LHCN-M2 (cell line): ENCODE measurements around the gene MED14. TPM values are rescaled to one million over a fixed set of nuclear protein-coding genes. Genes with fewer than 3 reads are reported as not detected.
"Not testable (repeated sequence)": the region's sequence is repeated elsewhere in the genome, so short reads cannot be mapped to it uniquely, and the experiment has no call there.

ENCODE experiments used
- DNase-seq: peaks from one replicate; pipeline ENCODE4 v3.0.0-alpha.2; 2012; ENCODE audit warnings: low read depth
- polyA plus RNA-seq: library from polyadenylated mRNA; unstranded; fragments of >200 nt; gene quantifications from one replicate; pipeline ENCODE4 v1.2.1, GENCODE V29; 2012; ENCODE audit warnings: missing spikeins
- total RNA-seq: library from RNA; depleted of rRNA; stranded (reverse); fragments of >200 nt; gene quantifications from 2 replicates; pipeline ENCODE4 v1.2.3, GENCODE V29; 2014; rRNA removed

The MED14 gene
- total RNA-seq, result 17.0 and 18.9 TPM in 2 replicates
- 12.5 TPM for polyA plus RNA-seq

DNA sequence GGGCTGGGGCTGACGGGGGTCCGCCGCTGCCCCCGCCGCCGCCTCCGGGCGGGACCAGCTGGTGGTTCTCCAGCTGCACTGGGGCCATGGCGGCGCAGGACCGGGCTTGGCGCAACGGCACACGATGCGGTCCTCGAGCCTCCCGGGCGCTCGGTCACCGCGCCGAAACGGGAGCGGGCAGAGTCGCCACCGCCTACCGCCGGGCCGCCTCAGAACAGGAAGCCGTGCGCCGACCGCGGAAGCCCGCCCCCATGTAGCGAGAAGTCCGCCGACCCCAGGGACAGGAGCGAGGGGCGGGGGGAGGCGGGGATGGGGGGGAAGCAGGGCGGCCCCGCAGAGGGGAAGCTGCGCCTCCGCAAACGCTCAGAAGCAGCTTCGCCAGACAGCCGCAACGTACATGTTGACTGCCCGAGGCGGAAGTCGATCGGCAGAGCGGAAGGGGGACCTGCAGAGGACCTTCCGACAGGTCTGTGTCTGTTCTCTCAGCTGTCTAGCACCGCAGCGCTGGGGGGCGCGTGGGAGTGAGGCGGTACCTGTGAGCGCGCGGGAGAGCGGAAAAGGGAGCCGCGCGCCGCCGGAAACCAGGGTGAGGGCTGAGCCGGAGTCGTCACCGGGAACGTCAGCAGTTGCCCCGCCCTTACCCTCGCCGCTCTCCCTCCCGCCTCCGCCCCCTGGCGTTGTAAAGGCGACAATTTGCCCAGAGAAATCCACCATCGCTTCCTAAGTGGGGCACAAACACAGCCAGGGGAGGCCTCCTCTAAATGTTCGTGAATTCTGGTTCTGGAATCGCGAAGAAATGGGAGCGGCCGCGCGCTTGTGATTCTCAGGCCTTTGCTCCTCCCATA is at the start of gene MED14:
Gene MED14, minus strand, starts transcription at position 218 of the 845 bp plus-strand sequence. Its CDS starts 130 bp downstream, at position 88.
- DNase-seq, result peak; percentile 80

DNA sequence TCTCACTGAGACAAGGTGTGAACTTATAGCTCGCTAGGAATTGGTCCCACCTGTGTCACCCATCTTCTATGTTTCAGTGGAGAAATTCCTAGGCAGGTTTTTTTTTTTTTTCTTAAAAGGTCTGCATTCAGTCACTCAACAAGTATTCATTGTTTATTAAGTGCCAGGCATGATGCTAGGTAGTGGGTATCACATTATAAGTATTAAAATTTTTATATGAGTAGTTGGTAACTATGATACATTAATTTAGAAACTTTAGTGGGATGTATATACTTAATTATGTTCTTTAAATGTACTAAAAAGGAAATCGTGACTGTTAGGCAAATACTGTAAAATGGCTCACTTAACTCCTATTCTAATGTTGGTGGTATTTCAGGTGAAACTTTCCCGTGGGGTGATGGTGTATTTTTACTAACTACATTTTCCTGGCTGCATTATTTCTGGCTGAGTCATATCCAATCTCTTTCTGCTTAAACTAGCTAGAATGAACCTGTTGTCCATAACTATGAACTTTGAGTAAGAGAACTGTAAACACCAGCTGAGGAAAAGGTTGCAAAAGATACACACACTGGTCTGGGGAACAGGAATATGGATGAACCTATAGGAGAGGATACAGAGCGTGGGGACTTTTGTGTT is 49.3 kb upstream of the MED14 start:
- no peak for DNase-seq

DNA sequence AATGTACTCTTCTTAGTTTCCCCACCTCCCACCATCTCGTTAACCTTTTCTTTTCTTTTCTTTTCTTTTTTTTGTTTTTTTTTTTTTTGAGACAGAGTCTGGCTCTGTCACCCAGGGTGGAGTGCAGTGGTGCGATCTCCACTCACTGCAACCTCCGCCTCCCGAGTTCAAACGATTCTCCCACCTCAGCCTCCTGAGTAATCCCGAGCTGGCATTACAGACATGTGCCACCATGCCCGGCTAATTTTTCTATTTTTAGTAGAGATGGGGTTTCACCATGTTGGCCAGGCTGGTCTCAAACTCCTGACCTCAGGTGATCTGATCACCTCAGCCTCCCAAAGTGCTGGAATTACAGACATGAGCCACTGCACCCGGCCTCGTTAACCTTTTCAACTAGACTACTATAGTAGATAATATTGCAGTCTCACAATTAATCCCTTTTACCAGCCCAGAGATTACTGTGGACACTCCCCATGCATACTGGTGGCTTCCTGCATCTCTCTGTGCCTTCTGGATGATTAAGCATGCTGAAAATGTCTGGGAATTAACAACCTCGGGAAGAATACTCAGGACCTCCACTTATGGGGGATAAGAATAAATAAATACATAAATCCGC is 47.4 kb upstream of the MED14 start:
- DNase-seq, result not testable (repeated sequence)

DNA sequence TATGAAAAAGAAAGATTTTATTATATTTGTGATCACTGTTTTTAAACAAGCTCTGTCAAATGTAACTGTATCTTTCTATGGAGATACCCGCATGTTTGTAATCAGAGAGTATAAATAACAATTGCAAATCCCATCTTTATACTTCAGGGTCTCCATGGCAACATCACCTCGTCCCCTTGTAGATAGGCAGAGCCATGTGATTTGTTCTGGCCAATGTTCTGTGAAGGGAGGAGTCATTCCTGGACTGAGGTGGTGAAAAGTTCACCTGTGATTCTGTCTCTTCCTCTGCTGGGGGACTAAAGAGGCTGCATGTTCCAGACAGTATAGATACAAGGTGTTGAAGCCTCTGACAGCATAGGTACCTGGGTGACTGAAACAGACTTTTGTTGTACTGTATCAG is 45.6 kb upstream of the MED14 start:
- DNase-seq, result no peak

DNA sequence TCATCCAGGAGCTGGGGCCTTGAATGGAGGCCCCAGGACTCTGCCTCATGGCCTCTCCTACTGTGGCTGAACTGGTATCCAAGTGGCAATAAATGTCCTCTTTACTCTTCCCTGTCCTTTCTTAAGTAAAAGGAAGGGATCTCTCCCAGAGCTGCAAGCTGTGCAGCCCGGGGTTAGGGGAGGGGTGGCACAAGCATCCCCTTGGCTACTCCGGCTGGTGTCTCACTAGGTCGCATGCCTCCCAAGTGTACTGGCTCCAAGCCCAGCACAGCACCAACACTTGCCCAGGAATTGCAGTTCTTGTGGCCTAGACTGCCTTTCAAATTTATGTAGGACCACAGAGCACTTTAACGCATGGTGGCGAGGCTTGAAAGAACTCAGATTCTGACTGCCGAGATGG is 44.7 kb upstream of the MED14 start:
- no peak for DNase-seq

DNA sequence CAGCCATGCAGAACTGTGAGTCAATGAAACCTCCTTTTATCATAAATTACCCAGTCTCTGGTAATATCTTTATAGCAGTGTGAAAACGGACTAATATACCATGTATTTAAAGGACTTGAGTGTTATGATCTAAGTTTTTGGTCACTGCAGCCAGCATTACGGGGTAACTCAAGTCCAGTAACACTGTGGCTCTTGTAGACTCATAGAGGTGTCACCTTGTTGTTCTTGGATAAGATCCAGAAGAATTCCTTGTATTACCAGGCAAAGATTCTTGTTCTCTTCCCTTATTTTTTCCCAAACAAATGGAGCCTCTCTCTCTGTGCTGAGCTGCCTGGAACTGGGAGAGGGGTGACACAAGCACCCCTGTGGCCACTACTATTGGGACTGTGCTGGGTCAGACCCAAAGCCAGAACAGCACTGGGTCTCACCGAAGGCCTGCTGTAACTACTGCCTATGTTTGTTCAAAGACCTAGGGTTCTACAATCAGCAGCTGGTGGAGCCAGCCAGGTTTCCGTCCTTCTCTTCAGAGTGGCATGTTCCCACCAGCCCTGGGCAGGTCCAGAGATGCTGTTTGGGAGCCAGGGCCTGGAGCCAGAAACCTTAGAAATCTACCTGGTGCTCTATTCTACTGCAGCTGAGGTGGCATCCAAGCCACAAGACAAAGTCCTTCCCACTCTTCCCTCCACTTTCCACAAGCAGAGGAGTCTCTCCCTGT is 43.7 kb upstream of the MED14 start:
- peak; percentile 70 for DNase-seq

DNA sequence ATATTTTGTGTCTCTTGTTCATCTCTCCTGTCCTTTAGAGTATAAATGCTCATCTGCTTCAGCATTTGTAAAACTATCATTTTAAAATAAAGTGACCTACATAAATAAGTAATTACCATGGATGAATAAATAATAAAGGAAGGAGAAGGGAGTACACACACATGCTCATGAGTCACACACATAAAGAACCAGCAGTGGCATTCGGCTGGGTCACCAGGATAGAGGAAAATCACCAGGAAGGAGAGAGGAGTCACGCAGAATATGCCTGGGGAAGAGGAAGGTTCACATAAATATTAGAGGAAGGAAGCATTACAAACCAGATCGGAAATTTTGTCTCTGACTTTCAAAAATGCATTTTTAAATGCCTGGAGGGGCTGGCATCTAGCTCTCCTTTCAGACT is 38.5 kb upstream of the MED14 start:
- DNase-seq, result peak; percentile 61

DNA sequence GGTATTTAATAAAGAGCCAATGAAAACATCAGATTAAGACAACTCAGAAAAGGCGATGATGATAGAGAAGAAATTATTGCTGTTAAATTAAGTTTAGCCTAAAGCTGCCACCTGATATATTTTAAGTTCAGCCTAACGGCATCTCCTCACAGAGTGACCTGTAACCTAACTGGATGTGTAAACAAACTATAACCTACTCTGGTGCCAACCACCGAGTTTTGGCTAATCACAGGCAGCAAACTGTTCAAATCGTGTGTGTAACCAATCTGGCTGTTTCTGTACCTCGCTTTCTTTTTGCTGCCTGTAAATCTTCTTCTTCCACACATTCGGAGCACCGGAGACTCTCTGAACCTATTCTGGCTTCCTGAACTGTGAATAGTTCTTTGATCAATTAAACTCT is 37.8 kb upstream of the MED14 start:
- no peak for DNase-seq

DNA sequence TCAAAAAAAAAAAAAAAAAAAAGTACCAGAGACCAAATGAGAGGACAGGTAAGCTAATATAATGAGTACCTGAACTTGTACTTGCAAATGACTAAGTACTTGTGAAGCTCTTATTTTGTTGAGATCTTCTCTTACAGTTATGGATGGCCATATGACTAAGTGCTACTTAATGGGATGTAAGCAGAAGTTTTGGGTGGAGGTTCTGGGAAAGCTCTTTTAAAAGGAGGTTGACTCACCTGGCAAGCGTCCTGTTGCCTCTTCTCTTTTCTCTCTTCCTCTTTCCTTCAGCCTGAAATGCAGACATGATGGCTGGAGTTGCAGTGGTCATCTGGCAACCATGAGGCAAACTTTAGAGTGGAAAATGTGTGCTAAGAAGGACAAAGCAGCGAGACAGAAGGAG is 36.9 kb upstream of the MED14 start:
- DNase-seq, result no peak

DNA sequence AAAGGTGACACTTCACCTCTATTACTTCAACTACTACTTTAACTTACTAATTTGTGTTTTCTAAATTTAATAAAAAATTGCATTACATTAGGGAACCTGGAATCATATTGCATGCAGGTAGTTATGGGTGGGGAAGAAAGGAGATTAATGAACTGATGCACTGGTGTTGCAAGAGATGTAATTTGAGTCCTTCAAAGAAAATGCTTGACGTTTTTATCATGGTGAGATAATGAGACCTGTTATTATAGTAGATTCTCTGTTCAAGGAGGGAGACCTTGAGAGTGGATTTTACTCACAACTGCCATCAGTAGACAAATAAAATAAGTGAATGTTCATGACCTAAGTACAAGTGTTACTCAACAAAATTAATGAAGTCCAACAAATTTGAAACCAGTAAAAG is 26.4 kb upstream of the MED14 start:
- DNase-seq, result no peak

DNA sequence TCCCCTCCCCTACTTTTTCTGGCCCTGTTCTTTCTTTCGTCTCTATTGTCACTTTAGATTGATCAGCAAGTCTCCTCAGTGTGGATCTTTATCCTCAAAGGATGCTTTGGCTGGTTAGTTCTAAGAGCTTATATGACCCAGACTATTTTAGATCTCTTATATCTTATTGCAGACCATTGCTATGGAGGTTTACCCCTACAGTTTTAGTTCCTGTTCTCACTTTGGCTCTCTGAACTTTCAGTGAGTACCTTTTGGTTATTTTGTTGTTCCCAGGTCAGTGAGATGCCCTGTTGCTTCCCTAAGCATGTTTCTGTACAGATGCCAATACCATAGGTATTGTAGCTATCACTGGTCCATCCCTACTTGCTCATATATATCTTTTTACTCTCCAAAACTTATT is 24.0 kb upstream of the MED14 start:
- DNase-seq, result no peak

DNA sequence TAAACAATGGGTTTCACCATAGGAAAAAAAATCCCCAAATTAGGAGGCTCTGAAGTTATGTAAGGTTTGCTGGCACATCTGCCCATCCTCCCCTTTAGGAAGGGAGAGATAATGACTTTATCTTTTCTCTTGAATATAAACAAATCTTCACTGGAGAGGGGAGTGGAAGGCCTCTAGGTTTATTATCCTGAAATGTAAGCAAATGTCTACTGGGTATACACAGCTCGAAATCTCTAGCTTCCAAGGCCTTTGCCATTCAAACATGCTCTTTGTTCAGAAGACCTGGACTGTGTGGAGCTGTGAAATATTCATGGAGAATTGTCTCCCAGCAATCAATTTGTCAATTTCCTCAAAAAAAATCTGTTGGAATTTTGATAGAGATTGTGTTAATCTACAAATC is 21.7 kb upstream of the MED14 start:
- DNase-seq, result no peak

DNA sequence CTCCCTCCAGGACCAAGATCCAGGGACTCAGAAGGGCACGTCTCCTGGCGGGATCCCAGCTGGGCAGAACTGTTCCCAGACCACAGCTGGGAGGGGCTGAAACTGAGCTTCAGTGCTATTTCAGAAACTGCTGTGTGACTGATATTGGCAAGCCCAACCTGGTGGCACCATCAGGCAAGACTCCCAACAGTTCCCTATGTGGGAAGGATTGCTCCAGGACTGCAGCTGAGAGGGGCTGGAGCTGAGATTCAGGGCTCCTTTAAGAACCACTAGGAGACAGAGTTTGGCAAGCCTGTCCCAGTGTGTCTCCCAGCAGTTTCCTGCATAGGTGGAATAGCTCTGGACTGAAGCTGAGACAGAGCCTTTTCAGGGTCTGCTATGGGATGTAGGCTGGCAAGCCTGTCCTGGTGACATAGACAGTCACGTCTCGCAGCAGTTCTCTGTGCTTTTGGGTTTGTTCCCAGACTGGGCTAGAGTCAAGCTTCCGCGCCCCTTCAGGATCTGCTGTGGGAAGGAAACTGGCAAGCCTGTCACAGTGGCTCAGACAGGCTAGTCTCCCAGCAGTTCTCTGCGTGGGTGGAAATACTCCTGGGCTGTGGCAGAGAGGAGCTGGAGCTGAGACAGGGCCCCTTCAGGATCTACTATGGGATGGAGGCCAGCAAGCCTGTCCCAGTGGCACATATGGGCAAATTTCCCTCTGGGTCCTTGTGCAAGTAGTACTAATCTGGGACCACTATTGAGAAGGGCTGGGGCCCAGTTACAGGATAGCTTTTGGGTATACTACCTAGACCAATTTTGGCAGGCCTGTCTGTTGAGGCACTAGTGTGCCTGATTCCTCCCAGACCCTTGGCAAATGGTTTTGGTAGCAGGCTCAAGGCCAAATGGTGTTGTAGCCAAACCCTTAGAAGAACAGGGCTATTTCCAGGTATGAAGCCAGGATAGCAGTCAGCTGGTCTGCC is 20.2 kb upstream of the MED14 start:
- peak; percentile 15 for DNase-seq

DNA sequence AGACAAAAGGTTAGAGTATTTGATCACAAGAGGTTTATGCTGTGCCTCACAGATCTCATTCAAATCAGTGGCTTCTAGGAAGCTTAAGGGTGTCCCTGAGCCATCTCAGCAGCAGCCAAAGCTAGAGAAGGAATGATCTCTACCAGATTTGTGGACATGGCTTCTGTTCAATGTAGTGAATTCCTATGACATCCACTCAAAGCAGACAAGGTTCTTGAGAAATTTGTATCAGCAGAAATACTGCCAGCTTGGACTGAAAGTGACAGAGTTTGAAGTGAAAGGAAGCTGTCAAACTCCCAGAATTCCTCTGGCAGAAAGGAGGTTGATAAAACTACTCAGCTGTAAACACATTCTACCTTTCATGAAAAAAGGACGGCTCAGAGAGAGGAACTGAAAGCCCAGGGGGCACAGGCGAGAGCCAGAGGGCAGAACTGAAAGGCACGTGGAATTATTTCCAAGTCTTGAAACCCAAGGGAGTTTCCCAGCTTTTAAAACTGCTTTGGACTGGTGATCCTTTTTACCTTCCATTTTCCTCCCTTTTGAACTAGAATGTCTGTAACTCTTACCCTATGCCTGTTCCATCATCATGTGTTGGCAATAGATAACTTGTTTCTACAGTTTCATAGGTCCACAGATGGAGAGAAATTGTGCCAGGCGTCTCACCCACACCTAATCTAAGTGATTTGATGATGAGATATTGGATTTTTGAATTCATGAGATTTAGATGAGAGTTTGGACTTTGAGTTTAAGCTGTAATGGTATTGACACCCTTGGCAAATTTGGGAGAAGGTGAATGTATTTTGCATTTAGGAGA is 14.5 kb upstream of the MED14 start:
- DNase-seq, result no peak

DNA sequence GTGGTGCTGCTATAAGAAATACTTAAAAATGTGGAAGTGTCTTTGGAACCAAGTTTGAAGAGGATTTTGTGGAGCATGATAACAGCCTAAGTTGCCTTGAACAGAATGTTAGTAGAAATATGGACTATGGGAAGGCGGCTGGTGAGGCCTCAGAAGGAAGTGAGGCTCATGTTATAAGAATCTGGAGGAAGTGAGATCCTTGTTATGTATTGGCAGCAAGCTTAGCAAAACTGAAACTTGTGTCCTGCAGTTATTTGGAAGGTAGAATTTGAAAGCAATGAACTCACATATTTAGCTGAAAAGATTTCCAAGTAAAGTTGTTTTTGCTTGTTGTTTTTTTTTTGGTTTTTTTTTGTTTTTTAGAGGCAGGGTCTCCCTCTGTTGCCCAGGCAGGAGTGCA is 13.6 kb upstream of the MED14 start:
- no peak for DNase-seq

DNA sequence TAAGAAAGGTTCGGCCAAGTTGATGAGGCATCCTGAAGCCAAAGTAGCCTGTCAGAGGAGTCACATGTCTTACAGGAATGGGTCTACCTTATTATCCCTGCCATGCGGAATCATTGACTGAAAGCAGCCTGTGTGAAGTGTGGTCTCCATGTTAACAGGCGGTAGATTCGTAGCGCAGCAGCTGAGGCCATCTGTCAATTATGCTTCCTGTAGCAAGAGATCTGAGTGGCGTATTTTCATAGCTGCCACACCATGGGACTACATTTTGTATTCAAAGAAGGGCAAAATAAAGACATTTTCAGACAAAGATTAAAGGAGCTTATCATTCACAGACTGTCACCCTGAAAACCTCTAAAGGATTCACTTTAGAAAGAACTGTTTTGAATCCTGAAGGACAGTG is 11.2 kb upstream of the MED14 start:
- no peak for DNase-seq

DNA sequence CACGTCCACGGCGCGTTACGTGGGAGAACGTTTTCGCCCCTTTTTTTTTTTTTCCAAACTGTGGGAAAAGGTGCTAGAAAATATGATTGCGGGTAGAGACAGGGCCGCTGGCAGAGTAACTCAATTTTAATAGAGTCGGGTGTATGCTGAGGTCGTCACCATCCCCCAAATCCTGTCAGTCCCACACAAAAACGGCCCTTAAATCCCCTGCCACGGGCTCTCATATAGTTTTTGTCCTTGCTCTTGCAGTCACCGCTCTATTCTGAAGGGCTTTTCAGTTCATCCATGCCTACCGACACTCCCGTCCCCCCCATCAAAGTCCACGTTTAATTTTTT is 796 bp upstream of the MED14 start:
- DNase-seq, result no peak

DNA sequence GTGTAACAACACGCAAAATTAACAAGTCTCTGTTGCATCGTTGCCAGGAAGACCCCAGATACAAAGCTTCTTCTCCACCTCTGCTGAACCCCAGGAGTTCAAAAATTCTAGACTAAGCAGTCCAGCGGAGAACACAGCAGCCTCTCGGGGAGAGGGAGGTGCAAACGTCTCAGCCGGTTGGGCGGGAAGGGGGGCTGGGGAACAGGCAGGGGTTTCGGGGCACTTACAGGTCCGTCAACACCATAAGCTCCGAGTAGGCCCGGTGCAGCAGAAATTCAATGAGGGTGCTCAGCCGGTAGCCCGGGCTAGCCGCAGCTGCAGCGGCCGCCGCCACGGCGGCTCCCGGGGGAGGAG is 394 bp downstream of the MED14 start:
- peak; percentile 9 for DNase-seq

DNA sequence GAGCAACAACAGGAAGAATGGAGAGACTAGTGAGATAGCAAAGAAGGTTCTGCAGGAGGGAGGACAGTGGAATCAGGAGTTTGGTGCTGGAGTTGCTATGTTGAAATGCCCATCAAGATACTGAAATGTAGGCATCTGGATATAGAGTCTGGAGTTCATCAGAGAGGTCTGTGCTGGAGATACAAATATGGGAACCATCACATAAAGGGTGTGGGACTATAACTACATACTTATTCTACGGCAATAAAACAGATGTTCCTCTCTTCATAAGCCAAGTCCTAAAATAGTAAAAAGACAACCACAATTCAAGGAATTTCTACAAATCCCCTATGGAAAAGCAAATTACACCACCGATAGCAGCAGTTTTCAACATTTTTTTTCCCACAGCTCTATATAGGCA is 1.6 kb downstream of the MED14 start:
- DNase-seq, result no peak

DNA sequence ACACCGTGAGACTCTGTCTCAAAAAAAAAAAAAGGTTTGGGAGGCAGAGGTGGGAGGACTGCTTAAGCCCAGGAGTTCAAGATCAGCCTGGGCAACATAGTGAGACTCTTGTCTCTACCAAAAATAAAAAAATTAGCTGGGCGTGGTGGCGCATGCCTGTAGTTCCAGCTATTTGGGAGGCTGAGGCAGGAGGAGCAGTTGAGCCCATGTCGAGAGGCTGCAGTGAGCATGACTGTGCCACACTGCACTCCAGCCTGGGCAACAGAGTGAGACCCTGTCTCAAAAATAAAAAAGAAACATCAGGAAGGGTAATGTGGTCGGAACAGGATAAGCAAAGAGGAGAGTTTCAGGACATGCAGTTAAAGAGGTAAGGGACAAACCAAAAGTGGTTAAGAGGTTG is 2.8 kb downstream of the MED14 start:
- not testable (repeated sequence) for DNase-seq
